VCaP (cell line): ENCODE measurements around the gene PRDM1.

Experiments
- H3K27ac ChIP-seq: fragments of 450-650 bp; 2 replicates; pipeline ENCODE4 v1.5.1; 2017
- CTCF ChIP-seq: fragments of 450-650 bp; conservative IDR thresholded peaks from 2 replicates; pipeline ENCODE4 v1.5.1; 2017; ENCODE audit warnings: mild to moderate bottlenecking, moderate library complexity

Gene PRDM1

GRCh38 chr6:106152952-106153351 is 66.8 kb downstream of the PRDM1 start:
- no peak for TF ChIP-seq CTCF

GRCh38 chr6:106154326-106154725 is 68.2 kb downstream of the PRDM1 start:
- no peak for TF ChIP-seq CTCF
- no peak overlapping the region for H3K27ac ChIP-seq

More at GRCh38 chr6:106152952-106153351, 66.8 kb downstream of the PRDM1 start:
- no peak overlapping the region for H3K27ac ChIP-seq

GRCh38 chr6:106155219-106155830 is 69.2 kb downstream of the PRDM1 start:
- H3K27ac ChIP-seq, result no peak overlapping the region
- no peak for TF ChIP-seq CTCF

GRCh38 chr6:106156413-106156812 is 70.3 kb downstream of the PRDM1 start:
- no peak for TF ChIP-seq CTCF
- H3K27ac ChIP-seq, result no peak overlapping the region

- no peak for TF ChIP-seq CTCF
Observed at GRCh38 chr6:106156863-106157262, 70.7 kb downstream of the PRDM1 start.

GRCh38 chr6:106158816-106159215 is 72.7 kb downstream of the PRDM1 start:
- no peak overlapping the region for H3K27ac ChIP-seq
- TF ChIP-seq CTCF, result no peak

More at GRCh38 chr6:106156863-106157262, 70.7 kb downstream of the PRDM1 start:
- H3K27ac ChIP-seq, result no peak overlapping the region
